H9 (cell line): ENCODE data around the gene SS18L1. TPM values are rescaled to one million over a fixed set of nuclear protein-coding genes. Genes with fewer than 3 reads are reported as not detected.

Source experiments
- DNase-seq: peaks from one replicate; pipeline ENCODE4 v3.0.0-alpha.2; 2017
- H2AFZ ChIP-seq: one replicate; pipeline ENCODE4 v1.6.1; 2013; ENCODE audit warnings: mild to moderate bottlenecking, low read length, control low read depth, moderate library complexity
- H2AK5ac ChIP-seq: 2 replicates; pipeline ENCODE4 v1.6.1; 2013; ENCODE audit warnings: low read length, control low read depth, mixed read lengths; ENCODE audit not compliant: insufficient read length
- H2BK120ac ChIP-seq: one replicate; pipeline ENCODE4 v1.6.1; 2013; ENCODE audit warnings: low read depth, mild to moderate bottlenecking, low read length, control low read depth, inconsistent platforms; ENCODE audit not compliant: poor library complexity, severe bottlenecking
- H2BK12ac ChIP-seq: 2 replicates; pipeline ENCODE4 v1.6.1; 2013; ENCODE audit warnings: low read length, control low read depth, mixed read lengths, low read depth; ENCODE audit not compliant: insufficient read length
- H2BK15ac ChIP-seq: 2 replicates; pipeline ENCODE4 v1.6.1; 2013; ENCODE audit warnings: low read depth, low read length, control low read depth
- H2BK20ac ChIP-seq: one replicate; pipeline ENCODE4 v1.6.1; 2013; ENCODE audit warnings: low read depth, mild to moderate bottlenecking, low read length, control low read depth, inconsistent platforms; ENCODE audit not compliant: poor library complexity, severe bottlenecking
- H2BK5ac ChIP-seq: 2 replicates; pipeline ENCODE4 v1.6.1; 2013; ENCODE audit warnings: low read length, control low read depth, mixed read lengths; ENCODE audit not compliant: insufficient read length
- H3K14ac ChIP-seq: 2 replicates; pipeline ENCODE4 v1.6.1; 2013; ENCODE audit warnings: low read length, control low read depth; ENCODE audit not compliant: insufficient read depth
- H3K18ac ChIP-seq: 2 replicates; pipeline ENCODE4 v1.6.1; 2013; ENCODE audit warnings: low read depth, mild to moderate bottlenecking, mixed read lengths, low read length, control low read depth; ENCODE audit not compliant: insufficient read length
- H3K23ac ChIP-seq: 2 replicates; pipeline ENCODE4 v1.6.1; 2013; ENCODE audit warnings: low read length, control low read depth, mixed read lengths, low read depth; ENCODE audit not compliant: insufficient read length
- H3K23me2 ChIP-seq: 2 replicates; pipeline ENCODE4 v1.6.1; 2013; ENCODE audit warnings: low read depth, mild to moderate bottlenecking, mixed read lengths, low read length, control low read depth; ENCODE audit not compliant: insufficient read length, poor library complexity, severe bottlenecking
- H3K27ac ChIP-seq: 2 replicates; pipeline ENCODE4 v1.5.1; 2013; ENCODE audit warnings: low read length, control low read depth, mixed read lengths, low read depth; ENCODE audit not compliant: insufficient read length
- H3K27me3 ChIP-seq: 2 replicates; pipeline ENCODE4 v1.6.1; 2013; ENCODE audit warnings: low read length, control low read depth, inconsistent platforms; ENCODE audit not compliant: insufficient read depth
- H3K4ac ChIP-seq: 2 replicates; pipeline ENCODE4 v1.6.1; 2013; ENCODE audit warnings: low read depth, mild to moderate bottlenecking, control low read depth, inconsistent platforms, low read length, moderate library complexity
- H3K4me1 ChIP-seq: 2 replicates; pipeline ENCODE4 v1.6.1; 2013; ENCODE audit warnings: low read length, control low read depth, inconsistent platforms; ENCODE audit not compliant: insufficient read depth
- H3K4me2 ChIP-seq: 2 replicates; pipeline ENCODE4 v1.6.1; 2013; ENCODE audit warnings: low read length, control low read depth, mixed read lengths; ENCODE audit not compliant: insufficient read length, insufficient read depth
- H3K56ac ChIP-seq: 2 replicates; pipeline ENCODE4 v1.6.1; 2013; ENCODE audit warnings: low read depth, mild to moderate bottlenecking, mixed read lengths, low read length, control low read depth; ENCODE audit not compliant: insufficient read length
- H3K79me1 ChIP-seq: 2 replicates; pipeline ENCODE4 v1.6.1; 2013; ENCODE audit warnings: low read depth, mild to moderate bottlenecking, moderate library complexity, low read length, control low read depth, inconsistent platforms; ENCODE audit not compliant: insufficient read depth, poor library complexity, severe bottlenecking
- H3K79me2 ChIP-seq: 2 replicates; pipeline ENCODE4 v1.6.1; 2013; ENCODE audit warnings: low read length, control low read depth, inconsistent platforms; ENCODE audit not compliant: insufficient read depth
- H3K9ac ChIP-seq: 2 replicates; pipeline ENCODE4 v1.6.1; 2013; ENCODE audit warnings: low read length, control low read depth, mixed read lengths; ENCODE audit not compliant: insufficient read length; ENCODE audit errors: extremely low read depth
- H3K9me3 ChIP-seq: one replicate; pipeline ENCODE4 v1.6.1; 2013; ENCODE audit warnings: low read depth, low read length, inconsistent platforms; ENCODE audit not compliant: control insufficient read depth
- H3T11ph ChIP-seq: one replicate; pipeline ENCODE4 v1.6.1; 2013; ENCODE audit warnings: mild to moderate bottlenecking, low read length, control low read depth, inconsistent platforms
- H4K20me1 ChIP-seq: one replicate; pipeline ENCODE4 v1.6.1; 2013; ENCODE audit not compliant: control insufficient read depth, insufficient read length, insufficient read depth
- H4K5ac ChIP-seq: 2 replicates; pipeline ENCODE4 v1.6.1; 2013; ENCODE audit warnings: low read depth, mild to moderate bottlenecking, mixed read lengths, low read length, control low read depth; ENCODE audit not compliant: insufficient read length
- H4K8ac ChIP-seq: replicated peaks from 2 replicates; pipeline ENCODE4 v1.6.1; 2013; ENCODE audit warnings: low read length, control low read depth, mixed read lengths, low read depth; ENCODE audit not compliant: insufficient read length
- H4K91ac ChIP-seq: 2 replicates; pipeline ENCODE4 v1.6.1; 2013; ENCODE audit warnings: low read depth, mild to moderate bottlenecking, moderate library complexity, mixed read lengths, low read length, control low read depth; ENCODE audit not compliant: insufficient read length
- H3K27ac Mint-ChIP-seq, 3 experiments: 2 replicates in 2 of 3; 3 replicates in 1 of 3; pipeline ENCODE4 v1.8.0; 2020 to 2021; ENCODE audit warnings: mixed read lengths in 3 of 3, mild to moderate bottlenecking in 1 of 3, moderate library complexity in 1 of 3
- H3K27me3 Mint-ChIP-seq: 2 replicates; pipeline ENCODE4 v1.8.0; 2021; ENCODE audit warnings: low read depth, mild to moderate bottlenecking, moderate library complexity, mixed read lengths
- H3K36me3 Mint-ChIP-seq, 3 experiments: 2 replicates in 2 of 3; 3 replicates in 1 of 3; pipeline ENCODE4 v1.8.0; 2020 to 2021; ENCODE audit warnings: low read depth in 3 of 3, mixed read lengths in 3 of 3; ENCODE audit not compliant: insufficient read depth in 1 of 3
- H3K4me1 Mint-ChIP-seq, 2 experiments: 2 replicates each; pipeline ENCODE4 v1.8.0; 2020; ENCODE audit warnings: mixed read lengths in 2 of 2
- H3K4me3 Mint-ChIP-seq, 2 experiments: 2 replicates in 1 of 2; 3 replicates in 1 of 2; pipeline ENCODE4 v1.8.0; 2020 to 2021; ENCODE audit warnings: mild to moderate bottlenecking in 2 of 2, mixed read lengths in 2 of 2, moderate library complexity in 1 of 2
- H3K9me3 Mint-ChIP-seq, 2 experiments: 2 replicates in 1 of 2; 3 replicates in 1 of 2; pipeline ENCODE4 v1.8.0; 2020; ENCODE audit warnings: mild to moderate bottlenecking in 2 of 2, mixed read lengths in 2 of 2, moderate library complexity in 1 of 2
- CTCF ChIP-seq: fragments of 200-600 bp; sonication (generic); conservative IDR thresholded peaks from 3 replicates; pipeline ENCODE4 v1.8.0; 2021; ENCODE audit warnings: antibody characterized with exemption, mild to moderate bottlenecking
- WGBS: extraction: QIAGEN DNeasy Blood & Tissue Kit; methylation state at CpG from one replicate; pipeline ENCODE4 v1.1.7; 2013; ENCODE audit warnings: missing lambda C conversion rate, low lambda C conversion rate, mixed read lengths; ENCODE audit not compliant: insufficient read length; ENCODE audit errors: extremely low coverage; 5-methylcytosine and 5-hydroxymethylcytosine counted together
- total RNA-seq: library from RNA; stranded (reverse); gene quantifications from 2 replicates; pipeline ENCODE4 v1.2.1, GENCODE V29; 2021

The SS18L1 gene
- total RNA-seq, 1 experiment from 2014 or later = 22.2 TPM

- no CpG with 5 or more reads among the region's 10 CpGs for WGBS
These were observed 4.7 kb upstream of the SS18L1 start for GRCh38 chr20:62138912-62139311.

More at GRCh38 chr20:62138912-62139311, 4.7 kb upstream of the SS18L1 start:
- Histone ChIP-seq H3K27ac (no peak overlapping the region), H3K9me3 (no peaks in the 10 kb centered on the region), H4K5ac (no peak overlapping the region), H2BK15ac (no peak overlapping the region), H4K8ac (no peak overlapping the region), H2BK20ac (no peak overlapping the region), H3K56ac (no peak overlapping the region), H3K4me2 (no peak overlapping the region), H2BK5ac (no peak overlapping the region), H4K91ac (no peak overlapping the region), H4K20me1 (no peaks in the 10 kb centered on the region), H3K79me1 (no peaks in the 10 kb centered on the region), H3K9ac (no peak overlapping the region), H3K4ac (no peak overlapping the region), H3K27me3 (no peaks in the 10 kb centered on the region), H3K4me1 (no peaks in the 10 kb centered on the region), H3K14ac (no peak overlapping the region), H3K79me2 (peaks cover 18% of the 10 kb centered on the region; the same call in 1 of the 2 replicates), H3K23me2 (peaks cover 7% of the 10 kb centered on the region), H2AFZ (no peak overlapping the region), H3K18ac (no peak overlapping the region), H3T11ph (no peak overlapping the region), H2AK5ac (no peak overlapping the region), H3K23ac (no peak overlapping the region), H2BK120ac (no peak overlapping the region), H2BK12ac (no peak overlapping the region)
- Mint-ChIP-seq H3K9me3 (no peaks in the 10 kb centered on the region), H3K27ac (no peak overlapping the region), H3K4me3 (no peak overlapping the region), H3K27me3 (no peaks in the 10 kb centered on the region; the same call in 1 of the 2 replicates), H3K4me1 (peaks cover 15% of the 10 kb centered on the region in 2 experiments), H3K36me3 (peaks cover 40 to 84% (median 64%) of the 10 kb centered on the region in 3 experiments; a peak in 6 of 7 replicates)
- no peak for DNase-seq
- no peak for TF ChIP-seq CTCF
